GM21390 (cell line): ENCODE data around the gene CACNA1D.
"Not testable (repeated sequence)": the region's sequence is repeated elsewhere in the genome, so short reads cannot be mapped to it uniquely, and the experiment has no call there.

ENCODE experiments used
- ATAC-seq: cut with Tn5 transposase; IDR thresholded peaks from one replicate; pipeline ENCODE4 v1.9.1; 2021; ENCODE audit not compliant: unreplicated experiment

The CACNA1D gene

DNA sequence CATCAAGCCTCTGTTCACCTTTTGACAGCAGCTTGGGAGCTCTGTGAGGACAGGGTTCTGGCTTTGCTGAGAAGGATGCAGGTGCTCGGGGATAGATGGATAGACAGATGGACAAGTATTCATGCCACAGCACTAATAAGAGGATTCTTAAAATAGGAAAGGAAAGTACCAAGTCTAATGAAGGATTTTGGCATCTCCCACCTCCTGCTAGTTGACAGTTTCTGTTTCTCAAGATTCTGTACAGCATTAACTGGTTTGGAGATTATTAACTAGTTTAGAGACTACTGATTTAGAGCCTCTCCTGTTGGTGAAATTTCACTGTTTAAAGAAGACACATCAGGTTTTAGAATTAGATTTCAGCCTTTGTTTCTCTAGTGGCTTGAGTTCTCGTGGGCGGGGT lies 152.3 kb downstream of the CACNA1D start:
- no peak for ATAC-seq

DNA sequence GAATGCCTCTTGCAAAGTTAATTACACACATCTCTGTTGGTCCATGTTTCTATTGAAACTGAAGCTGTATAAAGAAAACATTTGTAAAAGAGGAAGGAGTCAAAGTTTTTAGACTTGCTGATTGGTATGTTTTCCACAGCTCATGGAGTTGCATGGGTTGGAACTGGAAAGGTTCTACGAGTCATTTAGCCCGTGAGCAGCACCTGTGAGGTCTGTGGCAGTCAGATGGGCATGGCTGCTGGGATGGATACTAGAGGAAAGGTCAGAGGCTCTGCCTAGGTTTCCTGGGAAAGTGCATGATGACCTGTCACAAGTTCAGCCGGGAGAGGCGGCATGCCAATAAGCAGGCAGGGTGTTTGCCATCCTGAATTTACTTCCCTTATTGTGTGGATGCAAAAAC lies 155.4 kb downstream of the CACNA1D start:
- ATAC-seq: no peak

DNA sequence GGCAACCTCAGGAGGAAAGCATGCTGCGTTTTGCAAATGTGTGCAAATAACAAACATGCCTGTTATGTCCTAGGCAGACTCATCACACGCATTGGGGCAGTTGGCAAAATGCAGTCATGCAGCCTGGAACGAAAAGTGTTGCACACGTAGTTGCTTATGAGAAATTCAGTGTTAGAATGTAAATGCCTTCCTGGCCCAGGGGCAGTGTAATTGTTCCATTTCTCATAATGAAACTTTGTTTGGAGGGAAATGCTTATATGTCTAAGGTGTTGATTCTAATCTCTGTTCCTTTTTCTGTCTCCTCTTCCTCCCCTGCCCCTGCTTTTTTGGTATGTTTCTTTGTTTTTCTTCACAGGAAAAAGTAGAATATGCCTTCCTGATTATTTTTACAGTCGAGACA lies 156.0 kb downstream of the CACNA1D start:
- peak; percentile 77 for ATAC-seq

DNA sequence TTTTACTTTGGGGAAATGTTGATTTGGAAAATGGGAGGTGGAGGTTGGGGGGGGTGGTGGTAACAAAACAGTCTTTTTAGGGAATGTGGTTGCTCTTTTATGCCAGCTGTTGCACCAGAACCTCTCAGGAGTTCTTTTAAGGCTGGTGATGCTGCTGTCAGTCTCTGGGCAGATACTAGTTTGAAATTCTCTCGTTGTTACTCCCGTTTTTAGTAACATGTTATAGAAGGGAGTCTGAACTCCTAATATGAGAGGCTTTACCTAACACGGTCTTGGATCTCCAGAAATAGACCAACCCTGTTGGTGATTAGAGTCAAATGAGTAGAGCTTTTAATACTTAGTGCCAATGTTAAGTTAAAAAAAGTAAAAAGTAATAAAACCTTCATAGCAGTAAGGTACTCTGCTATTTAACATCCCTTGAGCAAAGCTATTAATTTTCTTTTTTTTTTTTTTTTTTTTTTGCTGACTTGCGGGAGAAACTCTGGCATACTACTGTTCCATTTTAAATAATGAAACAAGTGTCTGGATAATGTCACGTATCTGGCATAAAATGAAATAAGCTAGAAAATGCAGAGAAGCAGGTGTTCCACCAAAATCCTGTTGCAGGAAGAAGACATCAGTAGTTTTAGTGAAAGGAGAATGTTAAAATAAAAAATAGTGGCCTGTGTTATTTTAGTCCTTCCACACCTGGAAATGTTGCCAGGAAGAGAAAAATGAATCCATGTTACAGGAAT lies 156.7 kb downstream of the CACNA1D start:
- ATAC-seq: no peak

DNA sequence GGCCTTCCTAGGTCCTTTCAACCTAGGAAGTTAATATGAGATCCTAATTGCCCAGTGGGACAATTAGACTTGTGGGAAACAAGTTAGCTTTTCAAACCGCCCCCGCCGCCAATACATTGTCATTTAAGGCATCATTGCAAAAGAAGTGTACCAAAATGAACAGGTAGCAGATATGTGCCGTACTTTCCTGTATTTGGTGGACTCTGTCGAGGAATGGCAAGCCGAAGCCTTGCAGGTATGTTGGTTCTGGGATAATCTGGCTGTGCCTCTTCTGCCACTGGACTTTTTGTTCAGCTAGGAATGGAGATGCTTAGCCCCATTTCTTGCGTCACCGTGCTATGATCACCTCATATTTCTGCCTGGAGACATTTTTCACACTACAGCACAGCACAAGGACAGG lies 157.5 kb downstream of the CACNA1D start:
- no peak for ATAC-seq

DNA sequence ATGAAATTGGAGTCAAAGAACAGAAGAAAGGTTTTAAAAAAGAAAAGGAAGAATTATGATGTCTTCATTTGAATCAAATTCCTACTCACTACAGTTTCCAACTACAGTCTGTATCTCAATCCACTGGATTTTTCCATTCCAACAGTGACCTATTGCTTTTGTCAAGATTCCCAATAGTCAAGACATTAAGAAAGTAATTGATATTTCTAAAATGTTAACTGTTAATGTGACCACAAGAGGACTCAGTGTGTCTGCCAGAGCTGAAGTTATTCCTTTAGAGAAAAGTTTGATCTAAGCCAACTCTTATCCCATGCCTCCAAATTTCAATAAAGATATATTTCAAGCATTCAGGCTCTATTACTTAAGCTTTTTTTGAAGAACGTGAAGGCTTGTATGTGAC lies 163.2 kb downstream of the CACNA1D start:
- no peak for ATAC-seq

DNA sequence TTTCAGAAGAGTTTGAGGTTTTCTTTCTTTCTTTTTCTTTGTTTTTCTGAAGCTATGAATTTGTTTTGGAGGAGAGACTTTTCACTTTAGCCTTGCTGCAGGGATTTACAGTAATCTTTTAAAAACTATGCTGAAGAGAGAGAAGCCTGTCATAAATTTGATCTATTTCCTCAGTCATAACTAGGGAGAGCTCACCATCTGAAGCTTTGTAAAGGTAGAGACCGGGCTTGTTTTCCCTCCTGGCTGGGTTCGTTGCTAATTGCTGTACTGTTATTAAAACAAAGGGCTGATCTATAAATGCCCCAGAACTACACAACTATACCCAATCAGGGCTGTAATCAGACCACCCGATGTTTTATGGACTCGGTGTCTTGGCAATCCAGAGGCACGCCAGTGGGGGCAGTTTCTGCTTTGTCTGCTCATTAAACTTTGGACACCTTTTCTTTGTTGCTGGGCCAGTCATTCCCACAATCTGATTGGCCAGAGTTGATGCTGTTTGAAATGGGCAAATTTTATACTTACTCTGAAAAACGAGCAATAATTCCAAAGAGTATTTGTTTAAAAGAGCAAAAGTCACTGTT lies 164.3 kb downstream of the CACNA1D start:
- ATAC-seq: no peak

DNA sequence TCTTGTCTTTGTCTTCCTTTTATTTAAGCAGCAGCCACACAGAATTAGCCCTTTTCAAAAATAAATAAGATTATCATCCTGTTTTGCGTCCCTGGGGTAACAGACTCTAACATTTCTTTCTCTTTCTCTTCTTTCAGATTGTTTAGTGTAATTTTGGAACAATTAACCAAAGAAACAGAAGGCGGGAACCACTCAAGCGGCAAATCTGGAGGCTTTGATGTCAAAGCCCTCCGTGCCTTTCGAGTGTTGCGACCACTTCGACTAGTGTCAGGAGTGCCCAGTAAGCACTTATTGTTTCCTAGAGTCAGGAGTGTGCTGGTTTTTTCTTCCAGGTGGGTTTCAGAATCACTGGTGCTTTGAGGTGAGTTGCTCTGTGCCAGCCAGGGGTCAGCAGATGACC lies 165.6 kb downstream of the CACNA1D start:
- no peak for ATAC-seq

DNA sequence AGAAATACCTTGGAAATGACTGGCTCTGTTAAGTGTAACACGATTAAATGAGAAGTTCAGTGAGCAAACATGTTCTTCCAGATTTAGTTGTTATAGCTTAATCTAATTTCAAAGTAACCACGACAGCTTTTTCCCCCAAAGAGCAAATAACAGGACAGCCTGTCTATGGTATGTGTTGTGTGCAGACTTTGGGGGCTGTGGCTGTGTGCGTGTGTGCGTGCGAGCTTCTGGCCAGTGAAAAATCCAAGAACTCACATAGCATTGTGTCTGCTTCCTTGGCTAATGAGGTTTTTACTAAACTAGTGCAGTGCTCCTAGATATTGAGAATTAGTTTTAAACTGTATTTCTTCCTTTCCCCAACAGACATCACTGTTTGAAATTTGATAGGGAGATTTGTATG lies 167.1 kb downstream of the CACNA1D start:
- no peak for ATAC-seq

DNA sequence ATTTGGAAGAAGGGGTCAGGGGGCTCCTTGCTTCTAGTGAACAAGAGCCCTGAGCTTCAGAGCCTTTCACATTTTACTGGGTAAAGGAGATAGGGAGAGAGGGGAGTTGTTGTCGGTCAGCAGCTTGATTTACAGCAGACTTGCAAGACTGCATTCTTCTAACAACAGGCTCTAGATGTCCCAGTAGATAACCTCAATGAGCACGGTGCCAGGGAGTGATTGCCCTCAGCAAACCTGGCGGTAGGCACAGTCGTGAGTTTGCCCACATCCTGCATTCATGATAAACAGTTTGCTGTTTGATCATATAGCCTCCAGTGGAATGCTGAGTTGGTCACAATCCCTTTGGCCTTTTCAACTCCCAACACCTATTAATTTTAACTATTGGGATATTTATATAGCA lies 170.4 kb downstream of the CACNA1D start:
- ATAC-seq: not testable (repeated sequence)

DNA sequence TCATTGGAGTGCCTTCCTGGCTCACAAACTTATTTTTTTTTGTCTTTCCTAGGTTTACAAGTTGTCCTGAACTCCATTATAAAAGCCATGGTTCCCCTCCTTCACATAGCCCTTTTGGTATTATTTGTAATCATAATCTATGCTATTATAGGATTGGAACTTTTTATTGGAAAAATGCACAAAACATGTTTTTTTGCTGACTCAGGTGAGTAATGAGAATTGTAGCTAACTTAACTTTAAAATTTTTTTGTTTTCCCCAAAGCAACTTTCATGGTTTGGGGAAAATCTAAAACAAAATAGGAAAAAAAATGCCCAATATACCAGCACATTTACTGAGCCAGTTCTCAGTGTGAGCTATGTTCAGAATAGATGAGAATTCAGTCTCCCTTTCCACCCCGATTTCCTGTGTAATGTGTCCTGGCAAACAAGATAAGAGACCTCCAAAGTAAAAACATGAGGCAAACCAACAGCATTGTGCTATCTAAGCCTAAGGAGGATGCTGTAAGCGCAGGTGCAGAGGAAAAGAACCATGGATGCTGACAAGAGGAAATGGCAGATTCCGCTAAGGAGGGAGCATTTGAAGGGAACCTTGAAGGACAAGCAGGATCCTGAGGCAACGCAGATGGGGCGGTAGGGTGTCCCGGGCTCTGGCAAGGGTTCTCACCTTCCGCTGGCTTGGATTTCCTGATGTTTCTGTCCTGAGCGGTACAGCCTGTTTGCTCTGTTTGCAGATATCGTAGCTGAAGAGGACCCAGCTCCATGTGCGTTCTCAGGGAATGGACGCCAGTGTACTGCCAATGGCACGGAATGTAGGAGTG lies 171.4 kb downstream of the CACNA1D start:
- no peak for ATAC-seq

DNA sequence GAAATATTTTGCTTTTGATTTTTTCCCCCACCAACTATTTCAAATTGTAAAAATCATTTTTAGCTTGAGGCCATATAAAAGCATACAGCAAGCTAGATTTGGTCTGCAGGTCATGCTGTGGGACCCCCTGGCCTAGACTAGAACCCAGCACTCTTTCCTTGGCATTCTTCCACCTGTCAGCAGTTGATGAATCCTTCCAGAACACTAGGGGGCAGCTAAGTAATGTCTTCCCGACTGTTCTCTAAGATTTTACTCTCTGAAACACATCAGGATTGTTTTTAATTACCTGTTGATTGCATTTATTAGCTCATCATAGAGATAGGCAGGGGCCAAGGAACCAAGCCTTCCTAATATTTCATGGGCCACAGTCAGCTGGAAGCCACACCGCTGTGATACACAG lies 174.5 kb downstream of the CACNA1D start:
- ATAC-seq: no peak

DNA sequence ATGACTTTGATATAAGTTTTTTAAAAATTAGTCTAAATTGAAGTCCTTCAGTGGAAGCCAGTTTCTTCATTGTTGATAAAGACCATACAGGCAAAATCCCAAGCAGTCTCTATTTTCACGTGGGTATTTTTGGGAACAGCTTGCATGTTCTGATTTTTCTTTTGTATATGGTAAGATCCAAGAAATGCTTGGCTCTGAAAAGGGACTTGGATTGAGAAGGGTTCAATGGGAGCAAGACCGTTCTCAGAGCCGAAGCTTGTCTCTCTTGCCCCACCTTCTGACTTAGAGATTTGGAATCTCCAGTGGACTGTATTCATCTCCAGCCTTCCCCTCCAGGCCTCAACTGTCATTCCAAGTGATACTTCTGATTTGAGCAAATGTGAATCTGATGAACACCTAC lies 176.3 kb downstream of the CACNA1D start:
- ATAC-seq: no peak

DNA sequence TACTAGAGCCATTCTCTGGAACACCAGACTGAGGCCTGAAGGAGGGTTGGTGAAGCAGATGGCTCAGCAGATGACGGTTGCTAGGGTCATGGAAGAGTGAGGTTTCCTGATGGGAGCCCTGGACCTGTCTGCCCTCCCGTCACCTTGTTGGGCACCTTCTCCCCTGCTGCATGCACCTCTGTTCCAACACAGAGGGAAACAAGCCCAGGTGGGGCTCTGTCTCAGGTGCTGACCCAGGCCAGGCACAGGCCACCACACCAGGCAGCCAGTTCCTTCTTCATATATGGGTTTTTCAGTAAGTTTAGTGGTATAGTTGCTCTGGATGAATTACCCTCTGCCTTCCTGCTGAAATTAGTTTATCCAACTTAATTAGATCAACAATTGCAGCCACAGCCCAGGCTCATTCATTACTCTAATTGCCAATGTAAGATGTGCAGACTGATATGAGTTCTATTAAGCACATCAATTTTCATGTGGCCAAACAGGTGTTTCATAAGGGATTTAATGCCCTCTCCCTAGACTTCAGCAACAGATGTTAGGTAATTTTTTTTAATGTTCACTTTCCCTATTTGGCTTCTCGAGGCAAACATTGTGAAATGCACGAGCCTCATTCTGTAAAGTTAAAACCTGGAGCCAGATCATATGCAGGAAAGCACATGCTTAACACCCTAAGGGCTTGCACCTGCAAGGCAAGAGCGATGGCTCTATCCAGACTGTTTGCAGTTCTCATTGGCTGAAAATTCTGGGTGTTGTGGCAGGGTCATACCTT lies 177.0 kb downstream of the CACNA1D start:
- ATAC-seq: no peak

DNA sequence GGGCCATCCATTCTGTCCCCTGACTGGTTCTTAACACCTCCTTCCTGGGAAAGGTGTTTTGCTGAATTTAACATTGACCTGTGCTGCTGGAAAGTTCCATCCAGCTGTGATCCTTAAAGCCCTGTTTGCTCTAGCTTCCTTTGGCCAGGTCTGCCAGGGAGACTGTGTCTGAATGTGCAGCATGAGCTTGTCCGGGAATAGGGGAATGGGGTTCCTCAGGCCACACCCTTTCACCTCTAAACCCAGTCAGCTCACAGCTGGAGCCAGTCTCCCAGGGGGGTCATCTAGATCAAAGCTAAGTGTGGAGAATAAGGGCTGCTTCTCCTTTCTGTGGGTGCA lies 177.5 kb downstream of the CACNA1D start:
- ATAC-seq: no peak

DNA sequence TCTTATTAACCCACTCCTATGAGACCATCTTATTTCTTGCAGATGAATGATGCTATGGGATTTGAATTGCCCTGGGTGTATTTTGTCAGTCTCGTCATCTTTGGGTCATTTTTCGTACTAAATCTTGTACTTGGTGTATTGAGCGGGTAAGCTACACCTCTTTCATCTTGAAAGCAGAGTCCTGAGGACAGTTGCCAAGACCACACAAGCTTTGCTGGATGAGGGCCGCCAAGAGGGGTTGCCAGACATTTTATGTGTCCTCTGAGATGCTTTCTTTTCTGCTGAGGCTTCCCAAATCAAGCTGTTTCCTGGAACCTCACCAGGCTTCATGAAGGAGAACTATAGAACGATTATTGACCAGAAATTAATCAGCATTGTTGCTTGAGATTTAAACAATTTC lies 178.6 kb downstream of the CACNA1D start:
- no peak for ATAC-seq

DNA sequence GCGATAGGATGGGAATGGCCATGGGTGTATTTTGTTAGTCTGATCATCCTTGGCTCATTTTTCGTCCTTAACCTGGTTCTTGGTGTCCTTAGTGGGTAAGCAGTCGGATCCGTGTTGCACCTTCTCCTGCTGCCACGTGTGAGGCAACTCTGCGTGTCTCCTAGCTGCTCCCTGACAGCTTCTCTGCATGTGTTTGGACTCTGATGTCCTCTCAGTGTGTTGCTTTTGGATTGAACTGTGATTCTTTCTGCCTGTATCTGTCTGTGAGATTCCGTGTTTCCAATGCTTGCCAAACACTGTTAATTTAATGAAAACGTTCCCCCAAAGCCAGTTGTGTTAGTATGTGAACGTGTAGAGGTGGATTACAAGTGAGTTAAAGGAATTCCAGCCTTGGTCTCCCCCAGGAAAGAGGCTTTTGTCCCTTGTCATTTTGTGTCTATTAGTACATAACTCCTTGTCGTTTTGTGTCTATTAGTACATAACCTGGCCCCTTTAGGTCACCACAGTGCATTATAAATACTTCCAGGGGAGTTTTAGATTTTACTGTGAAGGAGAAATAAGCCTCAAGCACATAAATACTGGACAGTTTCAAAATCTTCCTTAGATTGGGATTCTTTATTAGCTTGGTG lies 179.4 kb downstream of the CACNA1D start:
- ATAC-seq: no peak

DNA sequence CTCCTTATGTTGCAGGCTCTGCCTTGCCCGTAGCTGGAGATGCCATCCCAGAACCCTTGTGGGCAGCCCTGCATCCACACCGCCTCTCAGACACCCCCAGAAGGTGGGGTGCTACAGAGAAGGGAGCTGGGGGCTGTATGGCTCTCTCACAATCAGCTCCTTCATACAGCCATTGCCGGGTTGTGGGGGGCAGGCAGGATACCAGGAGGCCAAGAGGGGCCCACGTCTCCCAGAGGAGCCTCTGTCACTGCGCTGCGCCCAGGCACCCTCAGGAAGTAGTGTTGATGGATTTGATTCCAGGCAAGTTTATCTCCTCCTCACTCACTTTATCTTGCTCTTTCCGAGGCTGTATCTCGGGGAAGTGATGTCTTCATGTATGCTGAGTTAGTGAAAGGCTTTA lies 180.2 kb downstream of the CACNA1D start:
- ATAC-seq: no peak

DNA sequence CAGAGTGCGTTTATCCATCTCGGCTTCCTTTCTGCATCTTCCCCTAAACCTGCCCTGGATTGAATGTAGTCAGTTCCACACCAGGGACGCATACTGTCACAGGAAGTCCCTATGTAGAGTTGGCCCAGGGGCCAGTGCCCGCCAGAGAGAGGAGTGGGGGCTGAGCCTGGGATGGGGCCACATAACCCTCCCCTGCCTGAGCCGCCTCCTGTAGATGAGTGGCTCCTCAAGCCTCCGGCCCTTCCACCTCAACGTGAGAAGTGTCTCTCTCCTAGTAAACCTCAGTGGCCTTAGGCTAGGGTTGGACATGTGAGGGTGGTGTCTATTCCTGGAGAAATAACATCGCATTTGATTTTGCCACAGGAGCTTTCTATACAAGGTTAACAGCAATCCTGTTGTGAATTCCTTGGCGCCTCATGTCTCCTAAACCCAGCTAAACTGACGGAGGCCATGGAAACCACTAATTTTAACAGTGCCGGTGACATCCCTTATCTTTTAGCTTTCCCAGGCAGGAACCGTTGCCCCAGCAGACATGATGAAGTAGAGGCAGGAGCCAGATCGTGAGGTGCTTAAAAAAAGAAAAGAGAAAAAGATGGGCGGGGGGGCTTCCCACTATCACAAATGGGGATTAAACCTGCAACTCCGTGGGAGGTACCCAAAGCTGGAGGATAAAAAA lies 180.7 kb downstream of the CACNA1D start:
- no peak for ATAC-seq

DNA sequence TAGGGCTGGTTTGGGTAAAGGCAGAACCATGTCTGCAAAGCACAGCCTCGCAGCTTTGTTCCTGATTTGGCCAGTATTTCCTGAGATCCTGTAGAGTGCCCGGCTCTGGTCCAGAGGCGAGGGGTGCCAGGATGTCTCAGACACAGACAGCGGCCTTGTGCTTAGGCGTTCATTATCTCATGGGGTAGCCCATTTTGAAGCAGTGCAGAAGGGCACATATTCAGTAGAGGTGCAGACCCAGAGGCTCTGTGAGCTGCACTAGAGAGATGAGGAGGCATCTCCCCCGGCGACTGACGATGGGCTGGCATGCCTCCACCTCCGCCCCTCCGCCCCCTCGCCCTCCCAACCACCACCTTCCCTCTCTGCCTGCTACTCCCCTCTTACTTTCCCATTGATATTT lies 181.5 kb downstream of the CACNA1D start:
- no peak for ATAC-seq

DNA sequence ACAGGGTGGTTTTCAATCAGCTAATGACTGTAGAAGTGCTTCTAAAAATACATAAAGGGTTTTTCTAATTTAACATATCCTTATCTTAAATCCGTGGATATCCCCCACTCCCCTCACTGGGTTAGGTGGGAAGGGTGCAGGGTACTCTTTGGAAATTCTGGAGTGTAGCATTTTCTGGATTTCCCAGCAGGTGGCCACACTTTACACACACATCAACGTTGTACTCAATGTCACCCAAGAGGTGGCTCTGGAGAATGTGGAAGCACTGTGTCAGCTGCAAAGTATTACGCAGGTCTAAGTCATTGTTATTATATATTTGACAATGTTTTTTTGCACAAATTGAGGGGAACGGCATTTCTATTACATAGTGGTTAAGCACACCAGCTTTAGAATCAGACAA lies 183.0 kb downstream of the CACNA1D start:
- no peak for ATAC-seq
